Daoy (cell line): ENCODE results near the gene GSTCD. TPM values are rescaled to one million over a fixed set of nuclear protein-coding genes. Genes with fewer than 3 reads are reported as not detected.
"Not testable (repeated sequence)": the region's sequence is repeated elsewhere in the genome, so short reads cannot be mapped to it uniquely, and the experiment has no call there.

Experiments
- DNase-seq: peaks from one replicate; pipeline ENCODE4 v3.0.0-alpha.2; 2015; ENCODE audit warnings: low read depth
- total RNA-seq: library from RNA; depleted of rRNA; stranded (reverse); fragments of >200 nt; shearing (Covaris generic); gene quantifications from 2 replicates; pipeline ENCODE4 v1.2.3, GENCODE V29; 2014

GSTCD gene
- total RNA-seq, 1 experiment from 2014 or later: 7.1 TPM

- DNase-seq: no peak
Measured at GRCh38 chr4:105805501-105806120, 97.0 kb downstream of the GSTCD start.

DNA sequence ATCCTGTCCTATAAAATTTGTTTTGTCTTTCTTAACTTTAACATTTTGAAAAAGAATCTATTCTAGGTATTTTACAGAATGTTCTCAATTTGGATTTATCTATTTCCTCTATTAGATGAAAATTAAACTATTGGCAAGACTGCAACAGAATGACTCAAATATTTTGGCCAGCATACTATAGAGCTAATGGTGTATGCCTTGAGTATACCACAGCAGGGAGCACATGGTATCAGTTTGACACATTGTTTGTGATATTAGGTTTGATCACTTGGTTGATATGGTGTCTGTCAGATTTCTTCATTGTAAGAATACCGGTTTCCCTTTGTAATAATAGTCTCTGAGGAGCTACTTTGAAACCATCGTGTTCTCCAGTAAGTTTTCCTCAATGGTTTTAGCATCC is 98.9 kb downstream of the GSTCD start:
- no peak for DNase-seq

GRCh38 chr4:105808030-105808749 is 99.6 kb downstream of the GSTCD start:
- DNase-seq: no peak

DNA sequence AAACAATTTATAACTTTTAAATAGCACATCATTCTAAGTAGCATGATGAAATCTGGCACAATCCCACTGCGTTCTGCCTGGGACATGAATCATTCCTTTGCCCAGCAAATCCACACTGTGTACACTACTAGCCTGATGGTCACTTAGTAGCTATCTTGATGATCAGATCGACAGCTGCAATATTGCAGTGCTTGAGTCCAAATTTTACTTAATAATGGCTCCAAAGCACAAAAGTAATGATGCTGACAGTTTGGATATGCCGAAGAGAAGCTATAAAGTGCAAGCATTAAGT is 100.1 kb downstream of the GSTCD start:
- peak; percentile 5 for DNase-seq

- DNase-seq: no peak
Measured at GRCh38 chr4:105815701-105816100, 107.1 kb downstream of the GSTCD start.

GRCh38 chr4:105822061-105822460 is 113.5 kb downstream of the GSTCD start:
- no peak for DNase-seq

- no peak for DNase-seq
Measured at GRCh38 chr4:105828074-105828473, 119.5 kb downstream of the GSTCD start.

DNA sequence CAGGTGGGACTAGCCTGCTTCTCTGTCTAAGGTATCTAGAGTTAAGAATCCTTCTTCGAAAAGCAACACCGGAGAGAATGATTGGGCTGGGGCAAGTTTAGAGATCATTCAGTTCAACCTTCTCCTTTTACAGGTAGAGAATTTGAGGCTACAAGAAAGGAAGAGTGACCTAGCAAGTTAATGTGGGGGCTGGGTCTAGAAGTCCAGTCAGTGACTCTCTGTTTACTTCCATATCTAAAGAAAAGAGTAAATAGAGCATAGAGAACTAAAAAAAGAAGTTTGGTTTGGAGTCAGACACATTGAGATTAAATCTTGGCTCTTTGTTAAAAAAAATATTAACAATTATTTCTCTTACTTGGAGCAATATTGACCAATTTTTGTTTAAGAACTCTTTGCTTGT is 122.6 kb downstream of the GSTCD start:
- DNase-seq: no peak

GRCh38 chr4:105835177-105835576 is 126.6 kb downstream of the GSTCD start:
- no peak for DNase-seq

DNA sequence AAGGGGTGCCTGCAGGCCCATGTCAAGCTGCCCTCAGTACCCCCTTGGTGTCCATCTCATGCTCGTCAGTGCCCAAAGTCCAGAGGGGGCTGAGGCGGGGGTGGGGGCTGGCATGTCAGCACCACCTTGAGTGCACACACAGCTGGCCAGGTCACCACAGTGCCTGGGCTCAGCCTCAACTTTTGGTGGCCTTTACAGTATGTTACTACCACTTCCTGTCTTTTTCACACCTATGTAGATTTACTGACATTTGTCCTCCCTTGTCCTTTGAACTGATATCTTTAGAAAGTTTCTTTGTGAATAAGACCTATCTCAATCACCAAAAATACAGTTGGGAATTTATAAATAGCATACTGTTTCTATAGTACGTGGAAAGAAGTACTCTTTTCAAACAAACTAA is 128.0 kb downstream of the GSTCD start:
- no peak for DNase-seq

GRCh38 chr4:105837037-105837436 is 128.5 kb downstream of the GSTCD start:
- no peak for DNase-seq

DNA sequence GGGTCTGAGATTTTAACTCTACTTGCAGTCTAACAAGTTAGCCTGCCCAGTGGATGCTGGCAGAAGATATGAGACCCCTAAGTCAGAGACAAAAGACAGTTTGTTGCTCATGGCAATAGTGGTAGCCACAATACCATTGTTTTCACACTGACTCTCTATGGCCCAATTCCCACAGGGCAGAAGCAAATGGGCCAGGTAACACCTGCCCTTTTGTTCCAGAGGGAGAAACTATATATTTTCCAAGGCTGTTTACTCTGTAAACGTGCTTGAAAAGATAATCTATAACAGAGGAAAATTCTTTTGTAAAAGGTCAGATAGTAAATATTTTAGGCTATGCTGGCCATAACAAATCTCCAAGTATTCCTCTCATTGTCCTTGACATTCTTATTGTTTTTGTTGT is 129.5 kb downstream of the GSTCD start:
- DNase-seq: no peak

DNA sequence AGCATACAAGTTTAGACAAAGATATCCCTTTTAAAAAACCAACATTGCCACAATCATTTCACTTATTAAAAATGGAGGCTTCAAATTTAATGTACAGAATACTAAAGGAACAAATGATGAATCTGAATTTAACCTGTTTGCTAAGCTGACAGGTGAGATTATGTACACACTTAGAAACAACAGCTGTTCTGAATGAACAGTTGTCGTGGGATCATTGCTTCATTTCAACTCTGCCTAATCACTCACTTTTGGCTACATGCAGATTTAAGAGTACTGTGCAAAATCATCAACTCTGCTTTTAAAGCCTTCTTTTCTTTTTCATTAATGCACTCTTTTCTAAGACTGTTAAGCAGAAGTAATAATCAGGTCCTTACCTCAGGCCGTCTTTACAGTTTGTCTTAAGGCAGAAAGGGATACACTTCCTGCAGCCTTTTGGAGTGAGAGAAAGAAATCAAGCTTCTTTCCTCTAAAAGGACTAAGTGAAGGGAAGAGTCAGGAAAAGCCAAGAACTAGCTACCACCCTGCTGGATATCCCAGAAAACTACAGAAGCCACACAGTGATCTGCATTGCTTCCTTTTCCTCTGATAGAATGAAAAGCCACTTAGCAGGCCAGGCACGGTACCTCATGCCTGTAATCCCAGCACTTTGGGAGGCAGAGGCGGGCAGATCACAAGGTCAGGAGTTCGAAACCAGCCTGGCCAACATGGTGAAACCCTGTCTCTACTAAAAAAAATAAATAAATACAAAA is 132.0 kb downstream of the GSTCD start:
- no peak for DNase-seq

DNA sequence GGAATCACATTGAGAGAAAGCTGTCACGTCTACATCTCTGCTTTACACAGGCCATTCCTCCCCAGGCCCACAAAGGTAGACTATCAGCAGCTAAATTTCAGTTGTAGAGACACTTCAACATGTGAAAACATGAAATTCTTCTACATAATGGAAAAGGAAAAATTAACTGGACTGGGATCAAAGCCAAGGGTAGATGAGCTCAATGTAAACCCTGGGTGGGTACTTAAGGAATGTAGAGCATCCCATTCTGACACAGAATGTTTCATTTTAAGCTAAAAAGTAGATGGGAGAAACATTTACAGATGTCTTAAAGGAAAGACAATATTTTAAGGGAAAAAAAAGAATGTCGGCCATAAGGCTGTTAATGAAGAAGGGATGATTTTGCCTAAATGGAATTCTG is 135.4 kb downstream of the GSTCD start:
- no peak for DNase-seq

GRCh38 chr4:105845559-105845958 is 137.0 kb downstream of the GSTCD start:
- DNase-seq: no peak

- DNase-seq: not testable (repeated sequence)
Measured at GRCh38 chr4:105848359-105848758, 139.8 kb downstream of the GSTCD start.

GRCh38 chr4:105851196-105851595 is 142.6 kb downstream of the GSTCD start:
- DNase-seq: no peak

DNA sequence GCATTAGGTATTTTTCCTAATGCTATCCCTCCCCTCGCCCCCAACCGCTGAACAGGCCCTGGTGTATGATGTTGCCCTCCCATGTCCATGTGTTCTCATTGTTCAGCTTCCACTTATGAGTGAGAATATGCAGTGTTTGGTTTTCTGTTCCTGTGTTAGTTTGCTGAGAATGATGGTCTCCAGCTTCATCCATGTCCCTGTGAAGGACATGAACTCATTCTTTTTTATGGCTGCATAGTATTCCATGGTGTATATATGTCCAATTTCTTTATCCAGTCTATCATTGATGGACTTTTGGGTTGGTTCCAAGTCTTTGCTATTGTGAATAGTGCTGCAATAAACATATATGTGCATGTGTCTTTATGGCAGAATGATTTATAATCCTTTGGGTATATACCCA is 143.6 kb downstream of the GSTCD start:
- DNase-seq: not testable (repeated sequence)

- DNase-seq: no peak
Measured at GRCh38 chr4:105858466-105859040, 150.0 kb downstream of the GSTCD start.

GRCh38 chr4:105859233-105859632 is 150.6 kb downstream of the GSTCD start:
- peak; percentile 1 for DNase-seq

DNA sequence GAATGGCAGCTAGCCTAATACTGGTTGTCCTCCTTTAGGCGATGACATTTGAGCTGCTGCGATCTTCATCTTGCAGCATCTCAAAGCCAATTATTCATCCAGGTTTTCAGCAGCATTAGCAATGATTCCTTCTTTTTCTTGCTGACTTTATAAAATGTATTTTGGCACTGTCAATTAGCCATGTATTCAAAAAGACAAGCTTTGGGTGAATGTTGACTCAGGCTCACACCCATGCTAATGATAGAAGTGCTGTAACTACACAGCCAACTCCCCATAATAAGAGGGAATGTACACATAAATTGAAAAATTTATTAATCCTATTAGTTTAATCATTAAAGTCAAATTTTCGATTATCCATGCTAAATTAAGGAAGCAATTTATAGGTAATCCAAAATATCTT is 162.4 kb downstream of the GSTCD start:
- no peak for DNase-seq

DNA sequence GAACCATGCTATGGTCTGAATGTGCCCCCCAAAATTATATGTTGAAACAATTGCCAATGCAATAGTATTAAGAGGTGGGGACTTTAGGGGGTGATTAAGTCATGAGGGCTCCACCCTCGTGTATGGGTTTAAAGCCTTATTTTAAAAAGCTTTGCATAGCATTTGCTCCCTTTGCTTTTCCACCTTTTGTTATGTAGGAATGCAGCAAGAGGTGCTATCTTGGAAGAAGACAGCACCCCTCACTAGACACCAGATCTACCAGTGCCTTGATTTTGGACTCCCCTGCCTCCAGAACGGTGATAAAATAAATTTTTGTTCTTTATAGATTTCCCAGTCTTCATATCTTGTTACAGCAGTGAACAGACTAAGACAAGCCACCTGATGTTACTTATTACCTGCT is 163.4 kb downstream of the GSTCD start:
- DNase-seq: no peak

DNA sequence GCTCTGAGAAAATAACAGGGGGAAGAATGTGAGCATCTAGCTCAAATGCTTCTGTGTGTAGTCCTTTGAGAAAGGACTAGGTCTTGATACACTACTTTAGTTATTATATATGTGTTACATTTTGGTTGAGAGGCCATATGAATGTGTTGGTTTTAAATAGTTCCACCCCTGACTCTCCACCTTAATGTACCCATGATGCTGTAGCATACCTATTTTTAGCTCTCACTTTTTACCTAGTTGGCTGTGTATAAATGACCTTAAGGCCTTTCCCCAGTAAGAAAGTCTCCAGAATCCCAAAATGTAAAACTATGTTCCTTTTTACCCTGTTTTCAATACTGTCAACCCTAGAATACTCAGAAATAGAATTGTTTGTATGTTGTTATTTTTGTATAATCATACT is 166.6 kb downstream of the GSTCD start:
- DNase-seq: no peak
